WTC11 (cell line): Measurements from ENCODE around the gene PUS7. TPM values are rescaled to one million over a fixed set of nuclear protein-coding genes. Genes with fewer than 3 reads are reported as not detected.
"Not testable (repeated sequence)": the region's sequence is repeated elsewhere in the genome, so short reads cannot be mapped to it uniquely, and the experiment has no call there.

Experiments used
- ATAC-seq: fragments of 200-7000 bp; cut with Tn5 transposase; 2 replicates; pipeline ENCODE4 v1.10.0; 2021; ENCODE audit warnings: mild to moderate bottlenecking, moderate library complexity
- CTCF ChIA-PET: fragments of 300-600 bp; sonication (Branson Sonifier 250); formaldehyde crosslinking; loops from one replicate; lab custom pipeline; 2021; ENCODE audit warnings: antibody characterized with exemption; lab: Charles Lee
- POLR2A ChIA-PET: fragments of 350-600 bp; sonication (Branson Sonifier 250); formaldehyde crosslinking; loops from one replicate; lab custom pipeline; 2021; ENCODE audit warnings: antibody characterized with exemption; lab: Charles Lee
- DNase-seq: peaks from one replicate; pipeline ENCODE4 v3.0.0; 2021; ENCODE audit warnings: low spot score
- H3K27ac Mint-ChIP-seq: 2 replicates; pipeline ENCODE4 v1.8.0; 2021; ENCODE audit warnings: mixed read lengths
- H3K27me3 Mint-ChIP-seq: 2 replicates; pipeline ENCODE4 v1.8.0; 2021; ENCODE audit warnings: low read depth, mild to moderate bottlenecking, moderate library complexity, mixed read lengths
- H3K36me3 Mint-ChIP-seq: 2 replicates; pipeline ENCODE4 v1.8.0; 2021; ENCODE audit warnings: mixed read lengths
- H3K4me1 Mint-ChIP-seq: 2 replicates; pipeline ENCODE4 v1.8.0; 2022; ENCODE audit warnings: mixed read lengths
- H3K4me3 Mint-ChIP-seq: 2 replicates; pipeline ENCODE4 v1.8.0; 2021; ENCODE audit warnings: mild to moderate bottlenecking, moderate library complexity, mixed read lengths
- H3K9me3 Mint-ChIP-seq: 2 replicates; pipeline ENCODE4 v1.8.0; 2021; ENCODE audit warnings: mixed read lengths
- FOXK1 ChIP-seq: sonication (generic); formaldehyde crosslinking; IDR thresholded peaks from 2 replicates; pipeline ENCODE4 v1.8.0; 2022; ENCODE audit warnings: mild to moderate bottlenecking, moderate library complexity, missing genetic modification reagents
- FOXP1 ChIP-seq: sonication (generic); formaldehyde crosslinking; IDR thresholded peaks from 2 replicates; pipeline ENCODE4 v1.8.0; 2022; ENCODE audit warnings: missing genetic modification reagents, mild to moderate bottlenecking, moderate library complexity, borderline replicate concordance
- IRF2 ChIP-seq: sonication (generic); formaldehyde crosslinking; IDR thresholded peaks from 2 replicates; pipeline ENCODE4 v1.8.0; 2022; ENCODE audit warnings: low read depth, missing genetic modification reagents, borderline replicate concordance
- NR1H2 ChIP-seq: sonication (generic); formaldehyde crosslinking; IDR thresholded peaks from 2 replicates; pipeline ENCODE4 v1.9.0; 2021; ENCODE audit warnings: mild to moderate bottlenecking, moderate library complexity, missing genetic modification reagents
- NR2C2 ChIP-seq: sonication (generic); formaldehyde crosslinking; IDR thresholded peaks from 2 replicates; pipeline ENCODE4 v1.8.0; 2022; ENCODE audit warnings: mild to moderate bottlenecking, missing genetic modification reagents
- PRRX2 ChIP-seq: fragments of 250-450 bp; sonication (Bioruptor Pico); IDR thresholded peaks from 2 replicates; pipeline ENCODE4 v1.8.0; 2021; ENCODE audit warnings: mild to moderate bottlenecking
- RORB ChIP-seq: fragments of 250-450 bp; sonication (Bioruptor Pico); IDR thresholded peaks from 2 replicates; pipeline ENCODE4 v1.9.0; 2021; ENCODE audit warnings: mild to moderate bottlenecking
- ZNF138 ChIP-seq: sonication (generic); formaldehyde crosslinking; conservative IDR thresholded peaks from 2 replicates; pipeline ENCODE4 v1.8.1; 2022; ENCODE audit warnings: mild to moderate bottlenecking, moderate library complexity, missing genetic modification reagents
- ZNF232 ChIP-seq: sonication (generic); formaldehyde crosslinking; IDR thresholded peaks from 2 replicates; pipeline ENCODE4 v1.8.0; 2022; ENCODE audit warnings: mild to moderate bottlenecking, missing genetic modification reagents
- ZNF263 ChIP-seq: sonication (generic); formaldehyde crosslinking; IDR thresholded peaks from 2 replicates; pipeline ENCODE4 v1.8.1; 2022; ENCODE audit warnings: low read depth, mild to moderate bottlenecking, moderate library complexity, missing genetic modification reagents
- total RNA-seq: library from RNA; stranded (reverse); gene quantifications from 3 replicates; pipeline ENCODE4 v1.2.3, GENCODE V29; 2021
- TF ChIP-seq, protein P1 (sequence below): sonication (generic); formaldehyde crosslinking; IDR thresholded peaks from 2 replicates; pipeline ENCODE4 v1.8.1; 2023; ENCODE audit warnings: mild to moderate bottlenecking, moderate library complexity, missing genetic modification reagents
- TF ChIP-seq, protein P2 (sequence below): sonication (generic); formaldehyde crosslinking; IDR thresholded peaks from 2 replicates; pipeline ENCODE4 v1.8.1; 2023; ENCODE audit warnings: mild to moderate bottlenecking, missing genetic modification reagents
- TF ChIP-seq, protein P3 (sequence below): sonication (generic); formaldehyde crosslinking; conservative IDR thresholded peaks from 2 replicates; pipeline ENCODE4 v1.8.1; 2023; ENCODE audit warnings: mild to moderate bottlenecking, low read depth, missing genetic modification reagents, moderate library complexity
- TF ChIP-seq, protein P4 (sequence below): sonication (generic); formaldehyde crosslinking; IDR thresholded peaks from 2 replicates; pipeline ENCODE4 v1.8.0; 2022; ENCODE audit warnings: mild to moderate bottlenecking, missing genetic modification reagents

The PUS7 gene
- total RNA-seq, 1 experiment from 2014 or later: 47.2 TPM

DNA sequence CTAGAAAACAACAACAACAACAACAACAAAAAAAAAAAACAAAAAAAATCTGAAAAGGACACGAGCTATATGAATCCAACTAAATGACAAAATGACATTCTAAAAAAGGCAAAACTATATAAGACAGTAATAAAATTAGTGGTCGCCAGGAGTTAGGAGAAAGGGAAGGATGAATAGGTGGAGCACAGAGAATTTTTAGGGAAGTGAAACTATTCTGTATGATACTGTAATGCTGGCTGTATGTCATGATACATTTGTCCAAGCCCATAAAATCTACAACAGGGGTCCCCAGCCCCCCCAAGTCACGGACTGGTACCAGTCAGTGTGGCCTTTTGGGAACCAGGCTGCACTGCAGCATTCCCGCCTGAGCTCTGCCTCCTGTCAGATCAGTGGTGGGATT lies 2.8 kb upstream of the PUS7 start:
- ATAC-seq: no peak
- peaks cover 9% of the 10 kb centered on the region for H3K9me3 Mint-ChIP-seq
- DNase-seq: no peak
- TF ChIP-seq ZNF263 (CRISPR knock-in tag) (no peak), NR2C2 (CRISPR knock-in tag) (no peak), PRRX2 (CRISPR knock-in tag) (no peak), ZNF138 (CRISPR knock-in tag) (no peak), ZNF232 (CRISPR knock-in tag) (no peak)
- TF ChIP-seq, protein P1, sequence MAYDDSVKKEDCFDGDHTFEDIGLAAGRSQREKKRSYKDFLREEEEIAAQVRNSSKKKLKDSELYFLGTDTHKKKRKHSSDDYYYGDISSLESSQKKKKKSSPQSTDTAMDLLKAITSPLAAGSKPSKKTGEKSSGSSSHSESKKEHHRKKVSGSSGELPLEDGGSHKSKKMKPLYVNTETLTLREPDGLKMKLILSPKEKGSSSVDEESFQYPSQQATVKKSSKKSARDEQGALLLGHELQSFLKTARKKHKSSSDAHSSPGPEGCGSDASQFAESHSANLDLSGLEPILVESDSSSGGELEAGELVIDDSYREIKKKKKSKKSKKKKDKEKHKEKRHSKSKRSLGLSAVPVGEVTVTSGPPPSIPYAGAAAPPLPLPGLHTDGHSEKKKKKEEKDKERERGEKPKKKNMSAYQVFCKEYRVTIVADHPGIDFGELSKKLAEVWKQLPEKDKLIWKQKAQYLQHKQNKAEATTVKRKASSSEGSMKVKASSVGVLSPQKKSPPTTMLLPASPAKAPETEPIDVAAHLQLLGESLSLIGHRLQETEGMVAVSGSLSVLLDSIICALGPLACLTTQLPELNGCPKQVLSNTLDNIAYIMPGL (CRISPR knock-in tag): no peak
- TF ChIP-seq, protein P2, sequence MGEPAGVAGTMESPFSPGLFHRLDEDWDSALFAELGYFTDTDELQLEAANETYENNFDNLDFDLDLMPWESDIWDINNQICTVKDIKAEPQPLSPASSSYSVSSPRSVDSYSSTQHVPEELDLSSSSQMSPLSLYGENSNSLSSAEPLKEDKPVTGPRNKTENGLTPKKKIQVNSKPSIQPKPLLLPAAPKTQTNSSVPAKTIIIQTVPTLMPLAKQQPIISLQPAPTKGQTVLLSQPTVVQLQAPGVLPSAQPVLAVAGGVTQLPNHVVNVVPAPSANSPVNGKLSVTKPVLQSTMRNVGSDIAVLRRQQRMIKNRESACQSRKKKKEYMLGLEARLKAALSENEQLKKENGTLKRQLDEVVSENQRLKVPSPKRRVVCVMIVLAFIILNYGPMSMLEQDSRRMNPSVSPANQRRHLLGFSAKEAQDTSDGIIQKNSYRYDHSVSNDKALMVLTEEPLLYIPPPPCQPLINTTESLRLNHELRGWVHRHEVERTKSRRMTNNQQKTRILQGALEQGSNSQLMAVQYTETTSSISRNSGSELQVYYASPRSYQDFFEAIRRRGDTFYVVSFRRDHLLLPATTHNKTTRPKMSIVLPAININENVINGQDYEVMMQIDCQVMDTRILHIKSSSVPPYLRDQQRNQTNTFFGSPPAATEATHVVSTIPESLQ (CRISPR knock-in tag): no peak
- TF ChIP-seq, protein P3, sequence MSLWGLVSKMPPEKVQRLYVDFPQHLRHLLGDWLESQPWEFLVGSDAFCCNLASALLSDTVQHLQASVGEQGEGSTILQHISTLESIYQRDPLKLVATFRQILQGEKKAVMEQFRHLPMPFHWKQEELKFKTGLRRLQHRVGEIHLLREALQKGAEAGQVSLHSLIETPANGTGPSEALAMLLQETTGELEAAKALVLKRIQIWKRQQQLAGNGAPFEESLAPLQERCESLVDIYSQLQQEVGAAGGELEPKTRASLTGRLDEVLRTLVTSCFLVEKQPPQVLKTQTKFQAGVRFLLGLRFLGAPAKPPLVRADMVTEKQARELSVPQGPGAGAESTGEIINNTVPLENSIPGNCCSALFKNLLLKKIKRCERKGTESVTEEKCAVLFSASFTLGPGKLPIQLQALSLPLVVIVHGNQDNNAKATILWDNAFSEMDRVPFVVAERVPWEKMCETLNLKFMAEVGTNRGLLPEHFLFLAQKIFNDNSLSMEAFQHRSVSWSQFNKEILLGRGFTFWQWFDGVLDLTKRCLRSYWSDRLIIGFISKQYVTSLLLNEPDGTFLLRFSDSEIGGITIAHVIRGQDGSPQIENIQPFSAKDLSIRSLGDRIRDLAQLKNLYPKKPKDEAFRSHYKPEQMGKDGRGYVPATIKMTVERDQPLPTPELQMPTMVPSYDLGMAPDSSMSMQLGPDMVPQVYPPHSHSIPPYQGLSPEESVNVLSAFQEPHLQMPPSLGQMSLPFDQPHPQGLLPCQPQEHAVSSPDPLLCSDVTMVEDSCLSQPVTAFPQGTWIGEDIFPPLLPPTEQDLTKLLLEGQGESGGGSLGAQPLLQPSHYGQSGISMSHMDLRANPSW (CRISPR knock-in tag): no peak
- H3K4me3 Mint-ChIP-seq: no peak overlapping the region
- peaks cover 12% of the 10 kb centered on the region for H3K36me3 Mint-ChIP-seq
- POLR2A ChIA-PET: no interaction called here
- peaks cover 15% of the 10 kb centered on the region for H3K27me3 Mint-ChIP-seq
- CTCF ChIA-PET: no interaction called here
- no peak overlapping the region for H3K27ac Mint-ChIP-seq
- peaks cover 6% of the 10 kb centered on the region for H3K4me1 Mint-ChIP-seq

DNA sequence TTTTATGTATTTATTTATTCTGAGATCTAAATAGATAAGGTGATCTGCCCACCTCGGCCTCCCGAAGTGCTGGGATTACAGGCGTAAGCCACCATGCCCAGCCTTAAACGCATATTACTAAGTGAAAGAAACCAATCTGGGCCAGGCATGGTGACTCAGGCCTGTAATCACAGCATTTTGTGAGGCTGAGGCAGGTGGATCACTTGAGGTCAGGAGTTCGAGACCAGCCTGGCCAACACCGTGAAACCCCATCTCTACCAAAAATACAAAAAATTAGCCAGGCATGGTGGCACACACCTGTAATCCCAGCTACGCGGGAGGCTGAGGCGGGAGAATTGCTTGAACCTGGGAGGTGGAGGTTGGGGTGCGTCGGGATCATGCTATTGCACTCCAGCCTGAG lies 2.4 kb upstream of the PUS7 start:
- POLR2A ChIA-PET: not testable (repeated sequence)

DNA sequence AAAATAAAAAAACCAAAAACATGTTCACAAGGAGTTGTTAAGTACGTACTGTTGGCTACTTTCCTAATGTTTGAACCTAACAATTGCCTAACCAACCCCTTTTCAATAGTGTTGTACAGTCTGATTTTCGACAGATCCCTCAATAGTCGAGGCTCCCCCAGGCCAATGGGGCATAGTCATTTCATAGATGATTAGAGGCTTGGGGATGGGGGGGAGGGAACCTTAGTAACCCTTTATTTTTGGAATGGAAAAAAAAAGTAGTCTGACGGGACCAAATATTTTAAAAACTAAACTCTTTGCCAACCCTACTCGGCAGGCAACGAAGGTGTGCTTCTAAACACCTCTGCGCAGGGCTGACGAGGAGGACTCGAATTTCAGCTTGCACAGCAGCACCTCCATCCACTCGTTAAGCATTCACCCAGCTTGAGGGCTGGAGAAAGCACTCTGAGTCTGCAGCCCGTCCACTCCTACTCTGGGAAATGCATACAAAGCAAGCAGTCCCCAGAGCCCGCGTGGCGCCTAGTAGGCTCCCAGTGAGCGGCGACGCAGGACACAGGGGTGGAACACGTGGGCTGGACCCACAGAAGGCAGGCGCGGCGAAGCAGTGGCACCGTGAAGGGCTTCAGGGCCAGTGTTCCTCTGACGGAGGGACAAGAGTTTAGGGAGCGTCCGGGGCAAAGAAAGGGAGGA lies 899 bp downstream of the PUS7 start:
- peaks cover 32% of the 10 kb centered on the region for H3K36me3 Mint-ChIP-seq
- H3K27me3 Mint-ChIP-seq: peaks cover 15% of the 10 kb centered on the region
- DNase-seq: peak; percentile 36
- H3K4me1 Mint-ChIP-seq: peaks cover 12% of the 10 kb centered on the region
- 0 out of 2 replicates have a peak, but pooled peaks have one; percentile 21 for TF ChIP-seq NR1H2 (CRISPR knock-in tag)
- no peak for TF ChIP-seq FOXP1 (CRISPR knock-in tag)
- peak; percentile 7; the same call in 1 of the 2 replicates for TF ChIP-seq IRF2 (CRISPR knock-in tag)
- TF ChIP-seq, protein P4, sequence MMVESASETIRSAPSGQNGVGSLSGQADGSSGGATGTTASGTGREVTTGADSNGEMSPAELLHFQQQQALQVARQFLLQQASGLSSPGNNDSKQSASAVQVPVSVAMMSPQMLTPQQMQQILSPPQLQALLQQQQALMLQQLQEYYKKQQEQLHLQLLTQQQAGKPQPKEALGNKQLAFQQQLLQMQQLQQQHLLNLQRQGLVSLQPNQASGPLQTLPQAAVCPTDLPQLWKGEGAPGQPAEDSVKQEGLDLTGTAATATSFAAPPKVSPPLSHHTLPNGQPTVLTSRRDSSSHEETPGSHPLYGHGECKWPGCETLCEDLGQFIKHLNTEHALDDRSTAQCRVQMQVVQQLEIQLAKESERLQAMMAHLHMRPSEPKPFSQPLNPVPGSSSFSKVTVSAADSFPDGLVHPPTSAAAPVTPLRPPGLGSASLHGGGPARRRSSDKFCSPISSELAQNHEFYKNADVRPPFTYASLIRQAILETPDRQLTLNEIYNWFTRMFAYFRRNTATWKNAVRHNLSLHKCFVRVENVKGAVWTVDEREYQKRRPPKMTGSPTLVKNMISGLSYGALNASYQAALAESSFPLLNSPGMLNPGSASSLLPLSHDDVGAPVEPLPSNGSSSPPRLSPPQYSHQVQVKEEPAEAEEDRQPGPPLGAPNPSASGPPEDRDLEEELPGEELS (CRISPR knock-in tag): 0 out of 2 replicates have a peak, but pooled peaks have one; percentile 51
- TF ChIP-seq RORB: no peak
- TF ChIP-seq, protein P1 (CRISPR knock-in tag): 0 out of 2 replicates have a peak, but pooled peaks have one; percentile 75
- TF ChIP-seq FOXK1 (CRISPR knock-in tag): 0 out of 2 replicates have a peak, but pooled peaks have one; percentile 24
- H3K9me3 Mint-ChIP-seq: peaks cover 9% of the 10 kb centered on the region
- ChIA-PET POLR2A (no interaction called here), CTCF (interaction anchor here (2.2 kb wide), 1 partner anchor 11 kb away, joined by 10 read pairs; the partner anchor contains the start of gene RINT1)
- peak overlapping the region; percentile 98 for H3K4me3 Mint-ChIP-seq
- peak; percentile 11 for ATAC-seq
- peak overlapping the region; percentile 97 for H3K27ac Mint-ChIP-seq

More for the DNA sequence above, 2.4 kb upstream of the PUS7 start:
- DNase-seq, CTCF ChIA-PET, ATAC-seq, H3K9me3 Mint-ChIP-seq, H3K4me3 Mint-ChIP-seq, H3K27ac Mint-ChIP-seq: not testable (repeated sequence)
- Mint-ChIP-seq H3K4me1 (peaks cover 10% of the 10 kb centered on the region), H3K36me3 (peaks cover 16% of the 10 kb centered on the region), H3K27me3 (peaks cover 15% of the 10 kb centered on the region)
